Loucy (cell line): ENCODE results near the gene SHROOM3.

ENCODE experiments used
- EZH2phosphoT487 ChIP-seq: fragments of 200-600 bp; IDR thresholded peaks from 2 replicates; pipeline ENCODE4 v1.6.1; 2018; ENCODE audit warnings: antibody characterized with exemption, mild to moderate bottlenecking, moderate library complexity, borderline replicate concordance
- TF ChIP-seq, protein P1 (sequence below): fragments of 200-600 bp; sonication (generic); conservative IDR thresholded peaks from 2 replicates; pipeline ENCODE4 v1.5.1; 2014; ENCODE audit warnings: mild to moderate bottlenecking, antibody characterized with exemption, low read length

DNA sequence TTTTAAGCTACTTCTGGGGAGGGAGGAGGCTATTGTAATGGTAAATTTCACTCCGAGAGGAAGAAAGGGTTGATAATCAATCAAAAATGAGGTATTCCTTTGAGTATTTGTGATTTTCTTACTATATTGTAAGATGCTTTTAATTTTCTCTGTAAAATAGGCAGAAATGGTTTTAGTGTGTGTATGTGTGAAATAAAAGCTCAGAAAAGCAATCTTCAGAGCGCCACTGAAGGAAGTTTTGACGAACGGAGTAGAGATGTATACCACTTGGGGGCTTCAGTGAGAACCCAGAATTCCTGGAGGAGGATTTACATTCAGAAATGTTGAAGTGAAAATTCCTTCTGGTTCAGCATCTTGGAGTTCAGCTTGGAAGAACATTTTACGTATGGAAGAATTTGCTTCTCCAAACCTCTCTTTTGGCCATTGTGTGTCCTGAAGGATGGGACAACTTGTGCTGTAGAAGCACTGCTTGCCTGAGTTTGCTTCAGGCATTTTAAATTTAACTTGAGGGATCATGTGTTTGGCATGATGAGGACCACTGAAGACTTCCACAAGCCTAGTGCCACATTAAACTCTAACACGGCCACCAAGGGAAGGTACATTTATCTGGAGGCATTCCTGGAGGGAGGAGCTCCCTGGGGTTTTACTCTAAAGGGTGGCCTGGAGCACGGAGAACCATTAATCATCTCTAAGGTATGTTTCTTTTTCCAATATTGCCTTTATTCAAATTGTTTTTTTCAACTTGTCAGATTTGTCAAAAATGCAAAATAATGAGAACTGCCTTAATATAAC lies 695 bp downstream of the SHROOM3 start:
- TF ChIP-seq, protein P1, sequence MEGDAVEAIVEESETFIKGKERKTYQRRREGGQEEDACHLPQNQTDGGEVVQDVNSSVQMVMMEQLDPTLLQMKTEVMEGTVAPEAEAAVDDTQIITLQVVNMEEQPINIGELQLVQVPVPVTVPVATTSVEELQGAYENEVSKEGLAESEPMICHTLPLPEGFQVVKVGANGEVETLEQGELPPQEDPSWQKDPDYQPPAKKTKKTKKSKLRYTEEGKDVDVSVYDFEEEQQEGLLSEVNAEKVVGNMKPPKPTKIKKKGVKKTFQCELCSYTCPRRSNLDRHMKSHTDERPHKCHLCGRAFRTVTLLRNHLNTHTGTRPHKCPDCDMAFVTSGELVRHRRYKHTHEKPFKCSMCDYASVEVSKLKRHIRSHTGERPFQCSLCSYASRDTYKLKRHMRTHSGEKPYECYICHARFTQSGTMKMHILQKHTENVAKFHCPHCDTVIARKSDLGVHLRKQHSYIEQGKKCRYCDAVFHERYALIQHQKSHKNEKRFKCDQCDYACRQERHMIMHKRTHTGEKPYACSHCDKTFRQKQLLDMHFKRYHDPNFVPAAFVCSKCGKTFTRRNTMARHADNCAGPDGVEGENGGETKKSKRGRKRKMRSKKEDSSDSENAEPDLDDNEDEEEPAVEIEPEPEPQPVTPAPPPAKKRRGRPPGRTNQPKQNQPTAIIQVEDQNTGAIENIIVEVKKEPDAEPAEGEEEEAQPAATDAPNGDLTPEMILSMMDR: no peak
- TF ChIP-seq EZH2phosphoT487: no peak
